ENCODE data around the gene NNAT. TPM values are rescaled to one million over a fixed set of nuclear protein-coding genes. Genes with fewer than 3 reads are reported as not detected.
A peak's percentile ranks its signal among the peaks of the same experiment; 100 is the strongest.

NNAT gene
- total and polyA plus RNA-seq, 2 of the 8 experiments (the other 6 are each of a cell fraction or from before 2014, with no cell fraction given), result 66.8 to 175 TPM

- peaks cover 15 to 34% of the 10 kb centered on the region in 2 experiments for H4K20me1 ChIP-seq (replicated peaks in 1 of 2; ENCODE audit: control insufficient read depth in 1 of 2, insufficient read depth in 2 of 2, low read length in 2 of 2)
- H3K4me2 ChIP-seq (ENCODE audit: insufficient read depth in 1 of 2, low read depth in 2 of 2, low read length in 2 of 2), result peak overlapping the region in 1 of 2 experiments; percentile 97; a peak in 2 of 4 replicates
- H4K8ac ChIP-seq (ENCODE audit: extremely low read depth, insufficient read depth, low read length), result no peak overlapping the region
- no peak overlapping the region for H3K9ac ChIP-seq (replicated peaks in 1 of 4; ENCODE audit: extremely low read depth in 1 of 4, low read depth in 3 of 4, low read length in 3 of 4)
- 0 out of 2 replicates have a peak overlapping the region, but pooled peaks have one; percentile 23 for H2BK12ac ChIP-seq (ENCODE audit: low read depth, low read length)
- H3K14ac ChIP-seq (ENCODE audit: insufficient read length), result no peak overlapping the region
- H3K4me1 ChIP-seq (replicated peaks in 1 of 4; ENCODE audit: control insufficient read depth in 3 of 4, insufficient read depth in 4 of 4, low read length in 3 of 4), result peaks cover 15 to 46% (median 29%) of the 10 kb centered on the region in 4 experiments
- H3K79me2 ChIP-seq (ENCODE audit: control insufficient read depth in 1 of 2, insufficient read depth in 2 of 2, low read length in 2 of 2), result peaks cover 16 to 79% of the 10 kb centered on the region in 2 experiments
- H3K4ac ChIP-seq (replicated peaks; ENCODE audit: insufficient read length, low read depth, low read length), result no peak overlapping the region
- H3K27ac ChIP-seq (ENCODE audit: low read depth, low read length), result no peak overlapping the region
- H3K23me2 ChIP-seq (ENCODE audit: low read depth, low read length), result peaks cover 10% of the 10 kb centered on the region
- H3K27me3 ChIP-seq (replicated peaks in 1 of 4; ENCODE audit: control insufficient read depth in 3 of 4, extremely low read depth in 1 of 4, insufficient read depth in 3 of 4, low read length in 3 of 4), result no peaks in the 10 kb centered on the region; a peak in 1 of 7 replicates
- H2BK5ac ChIP-seq (ENCODE audit: low read depth, low read length), result peak overlapping the region; percentile 54; the same call in 1 of the 2 replicates
- 0 out of 2 replicates have a peak overlapping the region, but pooled peaks have one; percentile 25 for H2BK20ac ChIP-seq (ENCODE audit: low read length)
- H2AFZ ChIP-seq (ENCODE audit: low read length), result no peak overlapping the region
- ChIA-PET CTCF (ENCODE audit: partially characterized antibody) (interaction anchor here (1.7 to 2.3 kb wide), 2 partner anchors 127 to 139 kb away, joined by 4 to 9 read pairs; no protein-coding TSS in a partner anchor), POLR2A (ENCODE audit: partially characterized antibody) (interaction anchor here (1.3 to 2.5 kb wide), 2 partner anchors 10 to 134 kb away, joined by 3 to 8 read pairs; no protein-coding TSS in a partner anchor)
- 79% methylated on average over 10 of the region's 10 CpGs; no CpG with 5 or more reads in 1 of the 2 experiments for WGBS, 2 experiments (ENCODE audit: extremely low coverage in 1 of 2, insufficient coverage in 1 of 2, insufficient read length in 1 of 2, insufficient replicate concordance in 2 of 2, low coverage in 1 of 2, low lambda C conversion rate in 2 of 2, missing lambda C conversion rate in 1 of 2)
- TF ChIP-seq POLR2A (IDR thresholded peaks at IDR 0.05; ENCODE audit: control extremely low read depth in 1 of 2, low read depth in 2 of 2, low read length in 2 of 2), result peak in 1 of 2 experiments; percentile 67; a peak in 2 of 3 replicates
- TF ChIP-seq KDM1A (IDR thresholded peaks at IDR 0.05; ENCODE audit: borderline replicate concordance, low read length), result no peak
- DNase-seq (ENCODE audit: low read depth in 1 of 2, low spot score in 2 of 2) (no peak), FAIRE-seq (no peak)
- H2AK5ac ChIP-seq (ENCODE audit: low read depth, low read length), result no peak overlapping the region
- H3K36me3 ChIP-seq (ENCODE audit: control insufficient read depth in 2 of 4, insufficient read depth in 4 of 4, low read length in 3 of 4), result peaks cover 0 to 5% (median 0%) of the 10 kb centered on the region in 4 experiments; a peak in 3 of 8 replicates
- no peak overlapping the region for H3K18ac ChIP-seq (ENCODE audit: extremely low read depth, low read length)
- H4K91ac ChIP-seq (replicated peaks; ENCODE audit: insufficient read length, low read length), result no peak overlapping the region
- no peak overlapping the region for H3K56ac ChIP-seq (replicated peaks; ENCODE audit: insufficient read length, low read depth, low read length)
- no peak overlapping the region for H4K5ac ChIP-seq (ENCODE audit: insufficient read length, low read depth, low read length)
- no peak overlapping the region for H2BK120ac ChIP-seq (replicated peaks; ENCODE audit: low read depth, low read length)
- H3K4me3 ChIP-seq (ENCODE audit: extremely low read depth in 1 of 4, insufficient read depth in 2 of 4, low read depth in 3 of 4, low read length in 4 of 4), result no peak overlapping the region
- H2BK15ac ChIP-seq (ENCODE audit: low read length), result peak overlapping the region; percentile 90; the same call in 1 of the 2 replicates
- no peak overlapping the region for H3K23ac ChIP-seq (ENCODE audit: insufficient read length)
- peaks cover 29% of the 10 kb centered on the region for H3K79me1 ChIP-seq (ENCODE audit: low read depth, low read length)
- H3K9me3 ChIP-seq (ENCODE audit: insufficient read depth in 2 of 2, low read depth in 1 of 2, low read length in 1 of 2), result peaks cover 0 to 5% of the 10 kb centered on the region in 2 experiments; a peak in 1 of 4 replicates
These were observed 3.1 kb downstream of the NNAT start for GRCh38 chr20:37523911-37524700.
